H1 (cell line): ENCODE measurements around the gene CTIF. TPM values are rescaled to one million over a fixed set of nuclear protein-coding genes. Genes with fewer than 3 reads are reported as not detected.

Source experiments
- CTCF ChIA-PET: fragments of 300-600 bp; sonication (Branson Sonifier 250); formaldehyde crosslinking; loops from one replicate; lab custom pipeline; 2021; ENCODE audit not compliant: partially characterized antibody; lab: Charles Lee
- POLR2A ChIA-PET: fragments of 300-600 bp; sonication (Branson Sonifier 250); formaldehyde crosslinking; loops from one replicate; lab custom pipeline; 2021; ENCODE audit warnings: inconsistent platforms; ENCODE audit not compliant: partially characterized antibody; lab: Charles Lee
- DNase-seq, 2 experiments: peaks; one replicate each; pipeline versions ENCODE4 v3.0.0 to v3.0.0-alpha.2; 2010 to 2022; ENCODE audit warnings: low spot score in 2 of 2, low read depth in 1 of 2, mixed read lengths in 1 of 2
- FAIRE-seq: peaks from 2 replicates; lab custom pipeline; 2011; peaks lifted over from hg19 to GRCh38; lab: Jason Lieb, UNC
- H2AFZ ChIP-seq: 2 replicates; pipeline ENCODE4 v1.8.1; 2012; ENCODE audit warnings: low read length, inconsistent platforms
- H2AK5ac ChIP-seq: 2 replicates; pipeline ENCODE4 v1.6.1; 2013; ENCODE audit warnings: low read depth, low read length
- H2BK120ac ChIP-seq: replicated peaks from 2 replicates; pipeline ENCODE3; 2013; ENCODE audit warnings: low read depth, low read length, inconsistent platforms
- H2BK12ac ChIP-seq: 2 replicates; pipeline ENCODE4 v1.6.1; 2013; ENCODE audit warnings: low read depth, low read length
- H2BK15ac ChIP-seq: 2 replicates; pipeline ENCODE4 v1.6.1; 2013; ENCODE audit warnings: low read length
- H2BK20ac ChIP-seq: 2 replicates; pipeline ENCODE4 v1.6.1; 2013; ENCODE audit warnings: low read length
- H2BK5ac ChIP-seq: 2 replicates; pipeline ENCODE4 v1.6.1; 2013; ENCODE audit warnings: low read depth, low read length
- H3K14ac ChIP-seq: 2 replicates; pipeline ENCODE4 v1.6.1; 2013; ENCODE audit warnings: inconsistent platforms; ENCODE audit not compliant: insufficient read length
- H3K18ac ChIP-seq: 2 replicates; pipeline ENCODE4 v1.6.1; 2013; ENCODE audit warnings: low read length; ENCODE audit errors: extremely low read depth
- H3K23ac ChIP-seq: 2 replicates; pipeline ENCODE4 v1.6.1; 2013; ENCODE audit warnings: inconsistent platforms; ENCODE audit not compliant: insufficient read length
- H3K23me2 ChIP-seq: 2 replicates; pipeline ENCODE4 v1.6.1; 2013; ENCODE audit warnings: low read depth, low read length
- H3K27ac ChIP-seq: 2 replicates; pipeline ENCODE4 v1.6.1; 2011; ENCODE audit warnings: low read depth, low read length, inconsistent platforms
- H3K27me3 ChIP-seq, 4 experiments: replicated peaks in 1 of 4; 1 replicate in 1 of 4; 2 replicates in 3 of 4; pipeline versions ENCODE4 v1.6.1 to v1.8.1; 2011 to 2013; ENCODE audit warnings: low read length in 3 of 4, mild to moderate bottlenecking in 3 of 4, inconsistent platforms in 2 of 4, mixed read lengths in 2 of 4, moderate library complexity in 1 of 4; ENCODE audit not compliant: control insufficient read depth in 3 of 4, insufficient read depth in 3 of 4; ENCODE audit errors: extremely low read depth in 1 of 4
- H3K36me3 ChIP-seq, 4 experiments: 2 replicates each; pipeline versions ENCODE4 v1.6.1 to v1.8.1; 2011 to 2013; ENCODE audit warnings: mild to moderate bottlenecking in 4 of 4, low read length in 3 of 4, moderate library complexity in 2 of 4, control low read depth in 1 of 4, inconsistent platforms in 1 of 4; ENCODE audit not compliant: insufficient read depth in 4 of 4, control insufficient read depth in 2 of 4
- H3K4ac ChIP-seq: replicated peaks from 2 replicates; pipeline ENCODE3; 2013; ENCODE audit warnings: low read length, low read depth, mixed read lengths, inconsistent platforms; ENCODE audit not compliant: insufficient read length
- H3K4me1 ChIP-seq, 4 experiments: replicated peaks in 1 of 4; 1 replicate in 1 of 4; 2 replicates in 3 of 4; pipeline versions ENCODE4 v1.6.1 to v1.8.1; 2011 to 2013; ENCODE audit warnings: low read length in 3 of 4, inconsistent platforms in 2 of 4, mixed read lengths in 1 of 4; ENCODE audit not compliant: insufficient read depth in 4 of 4, control insufficient read depth in 3 of 4
- H3K4me2 ChIP-seq, 2 experiments: 2 replicates each; pipeline versions ENCODE4 v1.6.1 to v1.8.1; 2011 to 2013; ENCODE audit warnings: low read depth in 2 of 2, low read length in 2 of 2, control low read depth in 1 of 2, inconsistent platforms in 1 of 2, mild to moderate bottlenecking in 1 of 2; ENCODE audit not compliant: insufficient read depth in 1 of 2
- H3K4me3 ChIP-seq, 4 experiments: fragments of 200-600, 300-600 bp in 1 of 4; sonication (generic), shearing (Covaris generic), sonication (Bioruptor Twin) in 1 of 4; 2 replicates each; pipeline versions ENCODE4 v1.5.1 to v1.8.1; 2011 to 2016; ENCODE audit warnings: low read length in 4 of 4, low read depth in 3 of 4, control low read depth in 2 of 4, inconsistent platforms in 2 of 4, mild to moderate bottlenecking in 2 of 4, mixed read lengths in 1 of 4, moderate library complexity in 1 of 4; ENCODE audit not compliant: insufficient read depth in 2 of 4; ENCODE audit errors: extremely low read depth in 1 of 4
- H3K56ac ChIP-seq: replicated peaks from 2 replicates; pipeline ENCODE3; 2013; ENCODE audit warnings: low read depth, mild to moderate bottlenecking, mixed read lengths, low read length, inconsistent platforms; ENCODE audit not compliant: insufficient read length
- H3K79me1 ChIP-seq: 2 replicates; pipeline ENCODE4 v1.6.1; 2013; ENCODE audit warnings: low read depth, low read length, control low read depth
- H3K79me2 ChIP-seq, 2 experiments: 2 replicates each; pipeline versions ENCODE4 v1.6.1 to v1.8.1; 2012 to 2013; ENCODE audit warnings: low read length in 2 of 2, mild to moderate bottlenecking in 2 of 2, inconsistent platforms in 1 of 2; ENCODE audit not compliant: insufficient read depth in 2 of 2, control insufficient read depth in 1 of 2
- H3K9ac ChIP-seq, 4 experiments: replicated peaks in 1 of 4; 1 replicate in 1 of 4; 2 replicates in 3 of 4; pipeline versions ENCODE4 v1.6.1 to v1.8.1; 2011 to 2013; ENCODE audit warnings: low read depth in 3 of 4, low read length in 3 of 4, control low read depth in 2 of 4, mild to moderate bottlenecking in 2 of 4, moderate library complexity in 2 of 4, inconsistent platforms in 1 of 4; ENCODE audit errors: extremely low read depth in 1 of 4
- H3K9me3 ChIP-seq, 2 experiments: 2 replicates each; pipeline versions ENCODE4 v1.6.1 to v1.8.1; 2012 to 2013; ENCODE audit warnings: mild to moderate bottlenecking in 2 of 2, moderate library complexity in 2 of 2, control low read depth in 1 of 2, inconsistent platforms in 1 of 2, low read depth in 1 of 2, low read length in 1 of 2, mixed read lengths in 1 of 2; ENCODE audit not compliant: insufficient read depth in 2 of 2
- H4K20me1 ChIP-seq, 2 experiments: replicated peaks in 1 of 2; 2 replicates each; pipeline versions ENCODE3 to v1.8.1; 2011 to 2013; ENCODE audit warnings: inconsistent platforms in 2 of 2, low read length in 2 of 2, mild to moderate bottlenecking in 1 of 2; ENCODE audit not compliant: insufficient read depth in 2 of 2, control insufficient read depth in 1 of 2
- H4K5ac ChIP-seq: 2 replicates; pipeline ENCODE4 v1.6.1; 2013; ENCODE audit warnings: low read length, low read depth, mixed read lengths, inconsistent platforms; ENCODE audit not compliant: insufficient read length
- H4K8ac ChIP-seq: 2 replicates; pipeline ENCODE4 v1.8.0; 2013; ENCODE audit warnings: mild to moderate bottlenecking, moderate library complexity, low read length, inconsistent platforms; ENCODE audit not compliant: insufficient read depth; ENCODE audit errors: extremely low read depth
- H4K91ac ChIP-seq: replicated peaks from 2 replicates; pipeline ENCODE3; 2013; ENCODE audit warnings: low read length, mixed read lengths, inconsistent platforms; ENCODE audit not compliant: insufficient read length
- CHD2 ChIP-seq: IDR thresholded peaks from 2 replicates; pipeline ENCODE4 v1.6.1; 2012; ENCODE audit warnings: low read length, improper control_type of control experiment
- FOSL1 ChIP-seq: IDR thresholded peaks from 2 replicates; pipeline ENCODE4 v1.6.1; 2011; ENCODE audit warnings: mild to moderate bottlenecking, low read depth, low read length, moderate library complexity; ENCODE audit not compliant: insufficient read depth
- MAFK ChIP-seq: IDR thresholded peaks from 2 replicates; pipeline ENCODE4 v1.6.1; 2012; ENCODE audit warnings: low read depth, mild to moderate bottlenecking, improper control_type of control experiment, low read length
- RNF2 ChIP-seq: fragments of 200-900, 300-1000 bp; sonication (generic); IDR thresholded peaks from 2 replicates; pipeline ENCODE4 v1.7.1; 2016; ENCODE audit warnings: borderline replicate concordance, low read depth, mild to moderate bottlenecking, antibody characterized with exemption, low read length; ENCODE audit not compliant: poor library complexity, severe bottlenecking; ENCODE audit errors: missing control alignments
- RXRA ChIP-seq: IDR thresholded peaks from 2 replicates; pipeline ENCODE4 v1.6.1; 2011; ENCODE audit warnings: low read depth, mild to moderate bottlenecking, low read length, moderate library complexity; ENCODE audit not compliant: insufficient read depth
- SP1 ChIP-seq: IDR thresholded peaks from 2 replicates; pipeline ENCODE4 v1.6.1; 2011; ENCODE audit warnings: low read depth, low read length
- SP2 ChIP-seq: IDR thresholded peaks from 2 replicates; pipeline ENCODE4 v1.6.1; 2012; ENCODE audit warnings: mild to moderate bottlenecking, low read length, inconsistent platforms
- SP4 ChIP-seq: IDR thresholded peaks from 2 replicates; pipeline ENCODE4 v1.6.1; 2012; ENCODE audit warnings: low read length, inconsistent platforms
- TAF1 ChIP-seq: IDR thresholded peaks from 2 replicates; pipeline ENCODE4 v1.6.1; 2011; ENCODE audit warnings: mild to moderate bottlenecking, low read depth, low read length
- TEAD4 ChIP-seq: IDR thresholded peaks from 2 replicates; pipeline ENCODE4 v1.6.1; 2012; ENCODE audit warnings: low read depth, low read length, inconsistent platforms, mixed read lengths
- YY1 ChIP-seq: IDR thresholded peaks from 2 replicates; pipeline ENCODE4 v1.6.1; 2011; ENCODE audit warnings: low read depth, mild to moderate bottlenecking, low read length
- WGBS, 2 experiments: shearing (Covaris generic) in 1 of 2; methylation state at CpG; one replicate each; pipeline versions ENCODE4 v1.1.6 to v1.1.7; 2013 to 2015; ENCODE audit warnings: low lambda C conversion rate in 2 of 2, mixed read lengths in 2 of 2, inconsistent platforms in 1 of 2, low coverage in 1 of 2, missing lambda C conversion rate in 1 of 2; ENCODE audit not compliant: insufficient replicate concordance in 2 of 2, insufficient coverage in 1 of 2, insufficient read length in 1 of 2; ENCODE audit errors: extremely low coverage in 1 of 2, missing lambda C conversion rate in 1 of 2; 5-methylcytosine and 5-hydroxymethylcytosine counted together
- polyA plus RNA-seq, 7 experiments: library from polyadenylated mRNA; depleted of rRNA in 3 of 7; stranded (reverse) in 5 of 7; unstranded in 2 of 7; fragments of >200 nt in 5 of 7; fragments of 200-250 nt in 2 of 7; gene quantifications; 1 replicate in 5 of 7; 2 replicates in 1 of 7; 4 replicates in 1 of 7; pipeline versions ENCODE4 v1.2.1 to v1.2.3, GENCODE V29; 2011 to 2013; ENCODE audit warnings: missing spikeins in 2 of 7, mixed read lengths in 2 of 7
- total RNA-seq: library from RNA; stranded (reverse); fragmentation: NEBNext Ultra II Directional; extraction: Animal tissue kit (Norgen Biotek cat#: 25700); gene quantifications from 2 replicates; pipeline ENCODE4 v1.2.1, GENCODE V29; 2021
- TF ChIP-seq, protein P1 (sequence below): IDR thresholded peaks from 2 replicates; pipeline ENCODE4 v1.6.1; 2012; ENCODE audit warnings: inconsistent platforms

Gene CTIF
- total and polyA plus RNA-seq, 2 of the 8 experiments (the other 6 are each of a cell fraction or from before 2014, with no cell fraction given) = 9.0 to 17.8 TPM

DNA sequence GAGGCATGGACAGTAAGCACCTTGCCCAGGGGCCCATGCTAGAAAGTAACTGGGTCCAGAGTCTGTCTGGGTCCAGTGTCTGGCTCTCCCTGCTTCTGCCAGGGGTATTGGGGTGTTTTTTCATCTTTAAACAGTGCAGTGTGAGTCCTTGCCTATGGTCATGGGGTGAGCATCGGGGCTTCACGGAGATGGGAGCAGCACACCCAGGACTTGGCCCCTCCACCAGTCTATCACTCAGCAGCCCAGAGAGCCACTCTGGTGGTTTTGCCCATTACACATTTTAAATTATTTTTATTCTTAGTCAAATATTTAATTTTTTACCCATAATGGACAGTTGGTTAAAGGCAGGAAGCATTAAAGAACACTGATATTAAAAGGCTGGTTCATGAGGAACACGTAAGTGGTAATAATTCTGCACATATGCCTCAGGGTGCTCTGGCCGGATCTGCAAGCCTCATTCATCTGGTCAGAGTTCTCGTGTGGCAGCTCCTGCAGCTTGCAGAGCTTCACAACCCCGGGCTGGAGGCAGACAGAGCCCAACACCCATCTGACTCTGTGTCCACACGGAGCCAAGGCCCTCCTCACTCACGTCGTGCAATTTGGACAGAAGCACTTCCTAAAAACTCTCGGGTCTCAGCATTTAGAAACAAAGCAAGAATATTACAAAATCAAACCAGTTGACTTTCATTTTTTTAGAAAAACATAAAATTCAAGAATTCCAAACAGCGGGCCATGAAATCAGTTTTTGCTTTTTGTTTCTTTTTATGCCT, 204.1 kb downstream of the CTIF start:
- no peak for DNase-seq
- Histone ChIP-seq H2AFZ (no peak overlapping the region), H3K4me1 (no peaks in the 10 kb centered on the region; a peak in 1 of 7 replicates), H4K8ac (peak overlapping the region; percentile 17; the same call in 1 of the 2 replicates), H2BK20ac (no peak overlapping the region), H4K20me1 (peaks cover 1 to 2% of the 10 kb centered on the region in 2 experiments), H3K36me3 (no peaks in the 10 kb centered on the region), H3K27ac (no peak overlapping the region), H4K5ac (no peak overlapping the region), H3K56ac (no peak overlapping the region), H2AK5ac (no peak overlapping the region), H3K18ac (no peak overlapping the region), H3K27me3 (no peaks in the 10 kb centered on the region), H2BK12ac (no peak overlapping the region), H3K23ac (no peak overlapping the region), H3K79me2 (no peaks in the 10 kb centered on the region), H3K14ac (no peak overlapping the region), H3K9me3 (no peaks in the 10 kb centered on the region), H3K23me2 (no peaks in the 10 kb centered on the region), H3K9ac (no peak overlapping the region), H2BK5ac (no peak overlapping the region), H4K91ac (no peak overlapping the region), H3K79me1 (no peaks in the 10 kb centered on the region), H2BK120ac (no peak overlapping the region), H3K4me3 (no peak overlapping the region), H3K4me2 (no peak overlapping the region), H2BK15ac (no peak overlapping the region), H3K4ac (no peak overlapping the region)
- no peak for FAIRE-seq
- no peak for TF ChIP-seq MAFK
- TF ChIP-seq SP1 = no peak
- TF ChIP-seq CHD2 = no peak
- TF ChIP-seq RNF2 = no peak
- TF ChIP-seq FOSL1 = no peak
- TF ChIP-seq SP4 = no peak
- TF ChIP-seq TAF1 = no peak
- TF ChIP-seq, protein P1, sequence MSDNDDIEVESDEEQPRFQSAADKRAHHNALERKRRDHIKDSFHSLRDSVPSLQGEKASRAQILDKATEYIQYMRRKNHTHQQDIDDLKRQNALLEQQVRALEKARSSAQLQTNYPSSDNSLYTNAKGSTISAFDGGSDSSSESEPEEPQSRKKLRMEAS = no peak
- no peak for TF ChIP-seq YY1
- no peak for TF ChIP-seq TEAD4
- no peak for TF ChIP-seq RXRA
- no peak for TF ChIP-seq SP2
- CTCF ChIA-PET = no interaction called here
- WGBS, 2 experiments = 89% methylated on average over 11 of the region's 11 CpGs; no CpG with 5 or more reads in 1 of the 2 experiments
- POLR2A ChIA-PET = no interaction called here
